Fibroblast of skin of left quadriceps (primary cell): ENCODE measurements around the gene ARHGAP45.

Source experiments
- DNase-seq, 2 experiments: peaks; one replicate each; pipeline ENCODE4 v3.0.0-alpha.2; 2013; ENCODE audit warnings: low read depth in 2 of 2

ARHGAP45 gene

GRCh38 chr19:1055028-1055425 is 11.9 kb upstream of the ARHGAP45 start:
- no peak for DNase-seq

GRCh38 chr19:1055886-1056620 is 10.9 kb upstream of the ARHGAP45 start:
- no peak for DNase-seq

- DNase-seq: peak; percentile 39 to 52
Measured at GRCh38 chr19:1057176-1057855, 9.7 kb upstream of the ARHGAP45 start.

GRCh38 chr19:1058112-1058511 is 8.9 kb upstream of the ARHGAP45 start:
- DNase-seq: no peak

- no peak for DNase-seq
Measured at GRCh38 chr19:1060689-1061088, 6.3 kb upstream of the ARHGAP45 start.

GRCh38 chr19:1061987-1062386 is 5.0 kb upstream of the ARHGAP45 start:
- DNase-seq: no peak

GRCh38 chr19:1062387-1063029 is 4.5 kb upstream of the ARHGAP45 start:
- DNase-seq: no peak

- DNase-seq: no peak
Measured at GRCh38 chr19:1063030-1063908, 3.7 kb upstream of the ARHGAP45 start.

GRCh38 chr19:1063909-1064660 is 2.9 kb upstream of the ARHGAP45 start:
- DNase-seq: no peak

- no peak for DNase-seq
Measured at GRCh38 chr19:1064661-1065605, 2.0 kb upstream of the ARHGAP45 start.

GRCh38 chr19:1065606-1066109 is 1.3 kb upstream of the ARHGAP45 start:
- no peak for DNase-seq

GRCh38 chr19:1066251-1066747 is 668 bp upstream of the ARHGAP45 start:
- no peak for DNase-seq

GRCh38 chr19:1067341-1067957 is 482 bp downstream of the ARHGAP45 start:
- no peak for DNase-seq

GRCh38 chr19:1068009-1069001 is 1.3 kb downstream of the ARHGAP45 start:
- DNase-seq: no peak

GRCh38 chr19:1069009-1069779 is 2.2 kb downstream of the ARHGAP45 start:
- no peak for DNase-seq

- DNase-seq: no peak
Measured at GRCh38 chr19:1070576-1070930, 3.6 kb downstream of the ARHGAP45 start.
